Choroid plexus epithelial cell (primary cell): ENCODE measurements around the gene JSRP1.

Experiments used
- DNase-seq: peaks from one replicate; pipeline ENCODE4 v3.0.0-alpha.2; 2010; ENCODE audit warnings: low read depth
- H3K4me3 ChIP-seq: 2 replicates; pipeline ENCODE4 v1.5.1; 2011; ENCODE audit warnings: low read depth, mild to moderate bottlenecking, control low read depth, low read length, moderate library complexity
- TF ChIP-seq, protein P1 (sequence below): conservative IDR thresholded peaks from 2 replicates; pipeline ENCODE4 v1.5.1; 2011; ENCODE audit warnings: low read depth, mild to moderate bottlenecking, control low read depth, inconsistent platforms, low read length, moderate library complexity

JSRP1 gene

DNA sequence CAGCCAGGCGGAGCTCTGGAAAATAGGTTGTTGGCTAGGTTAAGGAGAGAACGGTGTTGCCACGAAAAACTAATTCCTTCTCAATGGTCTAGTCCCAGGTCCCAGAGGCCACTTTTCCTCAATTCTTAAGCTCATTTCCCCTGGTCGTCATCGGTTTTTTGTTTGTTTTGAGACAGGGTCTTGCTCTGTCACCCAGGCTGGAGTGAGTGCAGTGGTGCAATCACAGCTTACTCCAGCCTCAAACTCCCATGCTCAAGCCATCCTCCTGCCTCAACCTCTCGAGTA, 18.4 kb downstream of the JSRP1 start:
- TF ChIP-seq, protein P1, sequence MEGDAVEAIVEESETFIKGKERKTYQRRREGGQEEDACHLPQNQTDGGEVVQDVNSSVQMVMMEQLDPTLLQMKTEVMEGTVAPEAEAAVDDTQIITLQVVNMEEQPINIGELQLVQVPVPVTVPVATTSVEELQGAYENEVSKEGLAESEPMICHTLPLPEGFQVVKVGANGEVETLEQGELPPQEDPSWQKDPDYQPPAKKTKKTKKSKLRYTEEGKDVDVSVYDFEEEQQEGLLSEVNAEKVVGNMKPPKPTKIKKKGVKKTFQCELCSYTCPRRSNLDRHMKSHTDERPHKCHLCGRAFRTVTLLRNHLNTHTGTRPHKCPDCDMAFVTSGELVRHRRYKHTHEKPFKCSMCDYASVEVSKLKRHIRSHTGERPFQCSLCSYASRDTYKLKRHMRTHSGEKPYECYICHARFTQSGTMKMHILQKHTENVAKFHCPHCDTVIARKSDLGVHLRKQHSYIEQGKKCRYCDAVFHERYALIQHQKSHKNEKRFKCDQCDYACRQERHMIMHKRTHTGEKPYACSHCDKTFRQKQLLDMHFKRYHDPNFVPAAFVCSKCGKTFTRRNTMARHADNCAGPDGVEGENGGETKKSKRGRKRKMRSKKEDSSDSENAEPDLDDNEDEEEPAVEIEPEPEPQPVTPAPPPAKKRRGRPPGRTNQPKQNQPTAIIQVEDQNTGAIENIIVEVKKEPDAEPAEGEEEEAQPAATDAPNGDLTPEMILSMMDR = no peak
- H3K4me3 ChIP-seq = peak overlapping the region; percentile 84
- no peak for DNase-seq

DNA sequence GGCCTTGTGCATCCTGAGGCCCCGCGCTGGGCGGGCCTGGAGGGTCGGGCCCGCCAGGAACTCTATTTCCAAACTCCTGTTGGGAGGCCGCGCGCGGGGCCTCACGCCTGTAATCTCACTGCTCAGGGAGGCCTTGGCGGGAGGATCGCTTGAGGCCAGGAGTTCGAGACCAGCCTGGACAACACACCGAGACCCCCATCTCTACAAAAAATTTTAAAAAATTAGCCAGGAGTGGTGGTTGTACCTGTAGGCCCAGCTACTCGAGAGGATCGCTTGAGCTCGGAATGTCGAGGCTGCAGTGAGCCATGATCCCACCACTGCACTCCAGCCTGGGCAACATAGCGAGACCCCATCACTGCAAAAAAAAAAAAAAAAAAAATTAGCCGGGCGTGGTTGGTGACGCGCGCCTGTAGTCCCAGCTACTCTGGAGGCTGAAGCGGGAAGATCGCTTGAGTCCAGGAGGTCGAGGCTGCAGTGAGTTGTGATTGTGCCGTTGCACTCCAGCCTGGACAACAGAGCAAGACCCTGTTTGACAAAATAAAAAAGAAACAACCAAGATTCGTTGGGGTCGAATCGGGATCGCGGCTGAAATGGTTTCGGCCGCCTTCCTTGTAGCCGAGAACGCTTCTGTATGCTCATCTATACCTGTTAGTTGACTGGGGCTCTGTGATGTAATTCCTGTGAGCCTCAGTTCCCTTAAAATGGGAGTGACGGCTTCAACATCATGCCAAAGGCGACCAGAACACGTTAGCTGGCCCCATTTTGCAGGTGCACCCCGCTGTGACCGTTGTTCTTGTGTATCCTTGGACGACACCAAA, 19.0 kb downstream of the JSRP1 start:
- no peak for DNase-seq

DNA sequence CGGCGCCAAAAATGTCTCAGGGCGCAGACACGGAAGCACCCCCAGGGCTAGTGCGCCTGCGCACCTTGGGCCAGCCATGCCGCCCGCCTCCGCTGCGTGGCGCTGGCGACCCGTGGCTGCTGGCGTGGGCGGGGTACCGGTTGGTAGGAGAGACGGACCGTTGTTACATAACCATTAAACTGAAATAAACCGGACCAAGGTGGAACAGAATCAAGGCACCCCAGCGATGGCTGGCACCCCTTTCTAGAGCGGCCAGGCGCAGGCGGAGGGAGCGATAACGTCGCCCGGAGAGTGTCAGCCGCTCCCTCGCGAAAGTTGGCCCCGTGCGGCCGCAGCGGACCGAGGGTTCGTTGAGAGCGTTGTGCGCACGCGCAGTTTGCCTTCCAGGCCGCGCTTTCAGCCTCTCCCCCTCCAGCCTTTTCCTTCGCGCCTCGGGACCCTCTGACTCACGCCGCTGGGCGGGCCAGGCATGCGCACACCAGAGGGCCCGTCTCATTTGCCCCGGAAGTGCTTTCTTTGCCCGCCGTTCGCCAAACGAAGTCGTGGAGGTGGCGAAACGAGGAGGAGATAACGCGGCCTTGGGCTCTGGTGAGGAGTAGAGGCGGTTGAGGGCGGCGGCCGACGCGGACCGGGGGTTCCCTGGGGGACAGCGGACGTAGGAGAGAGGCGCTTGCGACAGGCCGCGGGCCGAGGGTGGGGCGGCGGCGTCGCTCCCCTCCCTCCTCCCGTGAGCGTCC, 19.7 kb downstream of the JSRP1 start, which contains the start of the genes PLEKHJ1 and SF3A2:
PLEKHJ1 (minus strand) TSS at position 16 of the 737 bp plus-strand sequence. CDS start 81 bp downstream, outside the sequence.
SF3A2 (plus strand) TSS at position 511 of the 737 bp plus-strand sequence. CDS start 6,595 bp downstream, outside the sequence.
- TF ChIP-seq, protein P1 = peak; percentile 78
- H3K4me3 ChIP-seq = peak within 1 kb of the TSS; percentile 84
- peak; percentile 98 for DNase-seq

More for the DNA sequence above, 19.0 kb downstream of the JSRP1 start:
- H3K4me3 ChIP-seq = peak overlapping the region; percentile 84
- TF ChIP-seq, protein P1 = no peak

DNA sequence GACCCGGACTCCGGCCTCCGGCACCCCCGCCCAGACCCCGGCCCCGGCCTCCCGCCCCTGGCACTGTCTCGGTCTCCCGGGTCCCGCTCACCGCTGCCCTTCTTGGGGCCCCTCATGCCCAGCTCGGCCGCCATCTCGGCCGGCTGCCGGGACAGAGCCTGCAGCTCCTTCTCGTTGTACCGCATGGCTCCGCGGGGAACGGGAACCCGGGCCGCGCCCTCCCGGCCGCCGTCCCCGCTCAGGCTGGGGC, 20.2 kb downstream of the JSRP1 start:
- DNase-seq = no peak
- peak overlapping the region; percentile 84 for H3K4me3 ChIP-seq
- TF ChIP-seq, protein P1 = no peak

DNA sequence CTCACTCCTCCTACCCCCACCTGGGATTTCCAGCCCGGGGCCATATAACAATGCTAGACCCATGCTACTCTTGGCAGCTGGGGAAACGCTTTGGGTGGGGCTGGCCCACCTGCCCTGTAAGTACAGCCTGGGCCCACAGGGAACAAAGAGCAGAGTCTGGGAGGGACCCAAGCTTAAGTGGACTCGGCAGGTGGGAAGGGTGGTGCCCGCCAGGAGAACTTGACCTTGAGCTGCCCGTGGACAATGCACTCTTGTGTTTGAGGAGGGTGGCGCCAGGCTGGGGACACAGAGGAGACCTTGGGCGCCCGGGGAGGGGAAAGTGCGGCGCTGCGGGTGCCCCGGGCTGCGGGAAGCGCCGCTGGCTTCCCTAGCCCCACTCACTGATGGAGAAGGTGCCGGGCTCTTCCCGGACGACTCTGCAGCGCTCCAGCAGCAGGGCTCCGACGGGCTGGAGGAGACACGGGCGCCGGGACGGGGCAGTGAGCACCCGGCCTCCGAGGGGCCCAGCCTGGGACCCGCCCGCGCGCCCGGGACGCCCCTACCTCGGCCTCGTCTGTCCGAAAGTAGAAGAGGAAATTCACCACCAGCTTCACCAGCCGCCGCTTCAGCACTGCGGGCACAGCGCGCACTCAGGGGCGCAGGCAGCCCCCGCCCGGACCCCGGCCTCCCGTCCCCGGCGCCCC, 20.7 kb downstream of the JSRP1 start:
- H3K4me3 ChIP-seq = peak overlapping the region; percentile 84
- TF ChIP-seq, protein P1 = no peak
- no peak for DNase-seq

DNA sequence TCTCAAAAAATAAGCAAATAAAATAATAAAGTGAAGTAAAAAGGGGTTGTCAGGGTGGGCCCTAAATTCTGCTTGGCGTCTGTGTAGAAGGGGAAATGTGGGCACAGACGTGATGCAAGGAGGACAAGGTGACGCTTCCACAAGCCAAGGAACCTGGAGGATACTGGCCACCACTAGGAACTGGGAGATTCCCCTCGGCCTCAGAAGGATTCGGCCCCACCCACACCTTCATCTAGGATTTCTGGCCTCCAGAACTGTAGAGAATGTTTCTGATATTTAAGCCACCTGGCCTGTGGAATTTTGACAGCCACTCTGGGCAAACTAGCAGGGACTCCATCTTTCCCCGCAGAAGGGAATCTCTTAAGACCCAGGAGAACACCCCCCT, 21.2 kb downstream of the JSRP1 start:
- peak overlapping the region; percentile 84 for H3K4me3 ChIP-seq
- TF ChIP-seq, protein P1 = no peak
- DNase-seq = no peak
